ENCODE data around the gene PLCXD1.

PLCXD1 gene

GRCh38 chrX:334971-335757 is 54.0 kb downstream of the PLCXD1 start:
- Histone ChIP-seq H3K27ac (ENCODE audit: low read depth, low read length) (no peak overlapping the region), H3K9me3 (ENCODE audit: low read length) (no peaks in the 10 kb centered on the region), H3K4me1 (ENCODE audit: insufficient read depth, low read length) (peaks cover 9% of the 10 kb centered on the region), H3K27me3 (ENCODE audit: control insufficient read depth in 1 of 2, insufficient read depth in 2 of 2, low read length in 2 of 2) (peaks cover 0 to 20% of the 10 kb centered on the region in 2 donors), H3K9ac (ENCODE audit: low read length) (no peak overlapping the region), H3K36me3 (ENCODE audit: insufficient read depth, low read length) (no peaks in the 10 kb centered on the region), H3K4me3 (ENCODE audit: low read depth in 1 of 2, low read length in 2 of 2) (no peak overlapping the region)

DNA sequence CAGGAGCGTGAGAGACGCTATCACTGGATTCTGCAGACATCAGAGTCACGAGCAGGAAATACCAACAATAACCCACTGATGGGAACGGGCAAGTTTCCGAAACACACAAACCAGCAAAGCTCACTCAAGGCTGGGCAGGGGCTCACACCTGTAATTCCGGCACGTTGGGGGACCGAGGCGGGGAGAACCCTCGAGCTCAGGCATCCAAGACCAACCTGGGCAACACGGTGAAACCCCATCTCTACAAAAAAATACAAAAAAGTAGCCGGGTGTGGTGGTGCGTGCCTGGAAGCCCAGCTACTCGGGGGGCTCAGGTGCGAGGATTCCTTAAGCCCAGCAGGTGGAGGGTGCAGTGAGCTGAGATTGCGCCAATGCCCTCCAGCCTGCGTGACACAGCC is 54.6 kb downstream of the PLCXD1 start:
- Histone ChIP-seq H3K4me3 (ENCODE audit: low read depth in 1 of 2, low read length in 2 of 2) (no peak overlapping the region), H3K9me3 (ENCODE audit: low read length) (no peaks in the 10 kb centered on the region), H3K27me3 (ENCODE audit: control insufficient read depth in 1 of 2, insufficient read depth in 2 of 2, low read length in 2 of 2) (peaks cover 0 to 14% of the 10 kb centered on the region in 2 donors), H3K9ac (ENCODE audit: low read length) (no peak overlapping the region), H3K27ac (ENCODE audit: low read depth, low read length) (no peak overlapping the region), H3K4me1 (ENCODE audit: insufficient read depth, low read length) (peaks cover 9% of the 10 kb centered on the region), H3K36me3 (ENCODE audit: insufficient read depth, low read length) (no peaks in the 10 kb centered on the region)

DNA sequence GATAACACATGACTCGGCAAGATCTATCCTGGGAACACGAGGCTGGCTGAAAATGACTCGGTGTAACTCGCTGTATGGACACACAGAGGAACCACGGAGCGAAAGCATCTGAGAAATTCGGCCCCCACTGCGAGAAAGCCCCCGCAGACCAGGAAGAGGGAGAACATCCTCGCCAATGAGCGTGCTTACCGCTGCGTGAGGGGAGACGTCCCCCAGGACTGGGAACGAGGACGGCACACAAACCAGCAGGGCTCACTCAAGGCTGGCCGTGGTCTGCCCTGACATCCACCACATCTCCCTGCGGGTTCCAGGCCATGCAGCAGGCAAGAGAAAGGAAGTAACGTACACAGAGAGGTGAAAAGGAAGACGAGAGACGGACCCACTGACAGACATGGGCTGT is 55.0 kb downstream of the PLCXD1 start:
- H3K27ac ChIP-seq (ENCODE audit: low read depth, low read length) = no peak overlapping the region
- peaks cover 0 to 9% of the 10 kb centered on the region in 2 donors for H3K27me3 ChIP-seq (ENCODE audit: control insufficient read depth in 1 of 2, insufficient read depth in 2 of 2, low read length in 2 of 2)
- H3K9ac ChIP-seq (ENCODE audit: low read length) = no peak overlapping the region
- no peak overlapping the region for H3K4me3 ChIP-seq (ENCODE audit: low read depth in 1 of 2, low read length in 2 of 2)
- peaks cover 7% of the 10 kb centered on the region for H3K4me1 ChIP-seq (ENCODE audit: insufficient read depth, low read length)
- no peaks in the 10 kb centered on the region for H3K36me3 ChIP-seq (ENCODE audit: insufficient read depth, low read length)
- H3K9me3 ChIP-seq (ENCODE audit: low read length) = no peaks in the 10 kb centered on the region

GRCh38 chrX:337331-337831 is 56.2 kb downstream of the PLCXD1 start:
- Histone ChIP-seq H3K36me3 (ENCODE audit: insufficient read depth, low read length) (no peaks in the 10 kb centered on the region), H3K27ac (ENCODE audit: low read depth, low read length) (no peak overlapping the region), H3K4me3 (ENCODE audit: low read depth in 1 of 2, low read length in 2 of 2) (no peak overlapping the region), H3K4me1 (ENCODE audit: insufficient read depth, low read length) (no peaks in the 10 kb centered on the region), H3K27me3 (ENCODE audit: control insufficient read depth in 1 of 2, insufficient read depth in 2 of 2, low read length in 2 of 2) (no peaks in the 10 kb centered on the region), H3K9me3 (ENCODE audit: low read length) (no peaks in the 10 kb centered on the region), H3K9ac (ENCODE audit: low read length) (no peak overlapping the region)

DNA sequence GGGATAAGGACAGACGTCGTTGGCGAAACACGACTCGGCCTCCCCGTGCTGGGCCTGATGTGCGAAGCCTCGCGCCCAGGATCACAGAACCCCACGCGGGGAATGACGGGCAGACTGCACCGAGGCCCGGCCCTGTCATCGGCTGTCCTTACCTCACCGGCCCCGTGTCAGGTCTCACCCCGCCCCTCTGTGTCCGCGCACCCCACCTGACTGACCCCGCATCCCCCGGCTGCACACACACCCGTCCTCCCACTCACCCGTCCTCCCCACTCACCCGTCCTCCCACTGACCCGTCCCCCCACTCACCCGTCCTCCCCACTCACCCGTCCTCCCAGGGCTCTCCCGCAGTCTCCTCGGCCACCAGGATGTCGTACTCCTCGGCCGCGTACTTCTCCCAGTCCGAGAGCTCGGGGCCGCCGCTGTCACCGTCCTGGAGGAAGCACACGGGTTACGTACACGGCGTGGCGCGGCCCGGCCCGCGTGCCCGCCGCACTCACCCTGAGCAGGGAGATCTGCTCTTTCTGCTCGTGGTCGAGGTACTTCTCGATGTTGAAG is 57.2 kb downstream of the PLCXD1 start:
- Histone ChIP-seq H3K27ac (ENCODE audit: low read depth, low read length) (no peak overlapping the region), H3K9me3 (ENCODE audit: low read length) (no peaks in the 10 kb centered on the region), H3K36me3 (ENCODE audit: insufficient read depth, low read length) (no peaks in the 10 kb centered on the region), H3K4me1 (ENCODE audit: insufficient read depth, low read length) (no peaks in the 10 kb centered on the region), H3K4me3 (ENCODE audit: low read depth in 1 of 2, low read length in 2 of 2) (no peak overlapping the region), H3K9ac (ENCODE audit: low read length) (no peak overlapping the region), H3K27me3 (ENCODE audit: control insufficient read depth in 1 of 2, insufficient read depth in 2 of 2, low read length in 2 of 2) (no peaks in the 10 kb centered on the region)

DNA sequence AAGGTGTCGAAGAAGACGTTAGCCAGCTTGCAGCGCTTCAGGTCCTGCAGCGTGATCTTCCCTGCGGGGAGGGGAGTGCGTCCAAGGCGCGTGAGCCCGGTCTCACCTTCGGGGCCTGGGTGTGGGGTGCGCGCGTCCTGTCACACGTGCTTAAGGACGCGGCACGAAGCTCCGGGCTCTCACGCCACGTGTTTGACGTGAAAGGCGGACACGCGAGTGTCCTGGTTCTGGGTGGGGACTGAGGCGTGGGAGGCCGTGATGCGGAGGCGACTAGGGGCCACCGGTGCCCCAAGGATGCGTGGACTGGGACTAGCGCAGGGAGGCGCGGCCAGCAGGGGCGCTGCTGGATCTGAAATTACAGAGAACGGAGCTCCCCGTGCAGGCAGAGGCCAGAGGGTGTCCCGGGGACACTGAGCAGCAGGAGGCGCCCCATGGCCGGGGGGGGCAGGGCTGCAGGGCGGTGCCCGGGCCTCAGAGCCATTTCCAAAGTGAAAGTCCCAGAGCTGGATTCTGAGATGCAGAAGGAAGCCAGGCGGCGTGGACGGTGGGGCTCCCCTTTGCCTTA is 57.7 kb downstream of the PLCXD1 start:
- no peaks in the 10 kb centered on the region for H3K36me3 ChIP-seq (ENCODE audit: insufficient read depth, low read length)
- no peaks in the 10 kb centered on the region for H3K27me3 ChIP-seq (ENCODE audit: control insufficient read depth in 1 of 2, insufficient read depth in 2 of 2, low read length in 2 of 2)
- no peaks in the 10 kb centered on the region for H3K4me1 ChIP-seq (ENCODE audit: insufficient read depth, low read length)
- H3K4me3 ChIP-seq (ENCODE audit: low read depth in 1 of 2, low read length in 2 of 2) = no peak overlapping the region
- H3K9me3 ChIP-seq (ENCODE audit: low read length) = no peaks in the 10 kb centered on the region
- no peak overlapping the region for H3K9ac ChIP-seq (ENCODE audit: low read length)
- H3K27ac ChIP-seq (ENCODE audit: low read depth, low read length) = no peak overlapping the region

- Histone ChIP-seq H3K36me3 (ENCODE audit: insufficient read depth, low read length) (no peaks in the 10 kb centered on the region), H3K27me3 (ENCODE audit: control insufficient read depth in 1 of 2, insufficient read depth in 2 of 2, low read length in 2 of 2) (no peaks in the 10 kb centered on the region), H3K9ac (ENCODE audit: low read length) (no peak overlapping the region), H3K9me3 (ENCODE audit: low read length) (no peaks in the 10 kb centered on the region), H3K4me1 (ENCODE audit: insufficient read depth, low read length) (no peaks in the 10 kb centered on the region), H3K27ac (ENCODE audit: low read depth, low read length) (no peak overlapping the region), H3K4me3 (ENCODE audit: low read depth in 1 of 2, low read length in 2 of 2) (no peak overlapping the region)
Measured at GRCh38 chrX:340121-340520, 58.9 kb downstream of the PLCXD1 start.

DNA sequence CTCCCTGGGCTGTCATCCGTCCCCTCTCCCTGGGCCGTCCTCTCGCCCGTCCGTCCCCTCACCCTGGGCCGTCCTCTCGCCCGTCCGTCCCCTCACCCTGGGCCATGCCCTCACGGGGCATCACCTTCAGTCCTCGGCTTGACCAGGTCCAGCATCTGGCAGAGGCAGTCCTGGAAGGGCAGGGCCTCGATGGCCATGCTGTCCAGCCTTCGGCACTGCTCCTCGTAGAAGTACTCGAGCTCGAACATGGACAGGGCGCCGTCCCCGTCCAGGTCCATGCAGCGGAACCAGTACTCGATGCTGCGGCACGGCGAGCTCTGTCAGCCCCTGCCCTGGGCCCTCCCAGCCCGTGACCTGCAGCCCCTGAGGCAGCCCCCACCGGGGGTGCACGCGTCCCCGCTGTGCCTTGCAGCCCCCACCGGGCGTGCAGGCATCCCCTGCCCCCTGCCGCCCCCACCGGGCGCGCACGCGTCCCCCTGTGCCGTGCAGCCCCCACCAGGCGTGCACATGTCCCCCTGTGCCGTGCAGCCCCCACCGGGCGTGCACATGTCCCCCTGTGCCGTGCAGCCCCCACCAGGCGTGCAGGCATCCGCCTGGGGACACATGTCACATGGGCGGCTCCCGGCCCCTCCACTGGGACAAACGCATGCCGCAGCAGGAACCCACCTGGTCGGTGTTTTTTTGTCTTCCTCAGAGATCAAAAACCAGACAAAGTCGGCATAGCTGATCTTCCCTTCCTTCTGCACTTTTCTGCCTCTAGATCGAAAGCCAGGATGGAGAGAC is 59.7 kb downstream of the PLCXD1 start:
- no peak overlapping the region for H3K27ac ChIP-seq (ENCODE audit: low read depth, low read length)
- H3K4me3 ChIP-seq (ENCODE audit: low read depth in 1 of 2, low read length in 2 of 2) = no peak overlapping the region
- no peaks in the 10 kb centered on the region for H3K36me3 ChIP-seq (ENCODE audit: insufficient read depth, low read length)
- no peaks in the 10 kb centered on the region for H3K9me3 ChIP-seq (ENCODE audit: low read length)
- H3K4me1 ChIP-seq (ENCODE audit: insufficient read depth, low read length) = no peaks in the 10 kb centered on the region
- no peaks in the 10 kb centered on the region for H3K27me3 ChIP-seq (ENCODE audit: control insufficient read depth in 1 of 2, insufficient read depth in 2 of 2, low read length in 2 of 2)
- H3K9ac ChIP-seq (ENCODE audit: low read length) = no peak overlapping the region

DNA sequence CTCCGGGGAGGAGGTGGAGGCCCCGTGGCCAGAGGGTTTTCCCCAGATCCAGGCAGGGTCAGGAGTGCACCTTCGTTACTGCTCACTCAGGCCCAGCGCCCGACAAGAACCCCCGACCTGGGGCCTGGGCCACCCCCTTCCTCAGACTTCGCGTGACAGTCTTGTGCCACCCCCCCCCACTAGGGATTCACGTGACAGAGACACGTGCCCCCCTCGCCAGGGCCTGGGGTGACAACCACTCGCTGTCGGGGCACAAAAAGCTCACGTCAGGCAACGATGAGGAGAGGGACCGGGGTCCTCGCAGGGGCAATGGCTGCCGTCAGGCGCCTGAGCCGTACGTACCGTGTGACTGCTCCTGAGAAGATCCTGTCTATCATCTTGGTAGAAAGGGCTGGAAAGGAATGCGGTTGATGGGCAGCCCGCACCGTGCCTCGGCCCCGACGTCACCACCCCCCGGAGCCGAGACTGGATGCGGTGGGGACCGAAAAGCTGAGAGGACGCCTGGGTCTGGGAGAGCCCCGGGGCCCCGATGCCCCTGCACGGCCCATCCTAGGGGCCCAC is 60.4 kb downstream of the PLCXD1 start:
- Histone ChIP-seq H3K4me1 (ENCODE audit: insufficient read depth, low read length) (no peaks in the 10 kb centered on the region), H3K27ac (ENCODE audit: low read depth, low read length) (no peak overlapping the region), H3K27me3 (ENCODE audit: control insufficient read depth in 1 of 2, insufficient read depth in 2 of 2, low read length in 2 of 2) (no peaks in the 10 kb centered on the region), H3K9me3 (ENCODE audit: low read length) (no peaks in the 10 kb centered on the region), H3K4me3 (ENCODE audit: low read depth in 1 of 2, low read length in 2 of 2) (no peak overlapping the region), H3K36me3 (ENCODE audit: insufficient read depth, low read length) (no peaks in the 10 kb centered on the region), H3K9ac (ENCODE audit: low read length) (no peak overlapping the region)

DNA sequence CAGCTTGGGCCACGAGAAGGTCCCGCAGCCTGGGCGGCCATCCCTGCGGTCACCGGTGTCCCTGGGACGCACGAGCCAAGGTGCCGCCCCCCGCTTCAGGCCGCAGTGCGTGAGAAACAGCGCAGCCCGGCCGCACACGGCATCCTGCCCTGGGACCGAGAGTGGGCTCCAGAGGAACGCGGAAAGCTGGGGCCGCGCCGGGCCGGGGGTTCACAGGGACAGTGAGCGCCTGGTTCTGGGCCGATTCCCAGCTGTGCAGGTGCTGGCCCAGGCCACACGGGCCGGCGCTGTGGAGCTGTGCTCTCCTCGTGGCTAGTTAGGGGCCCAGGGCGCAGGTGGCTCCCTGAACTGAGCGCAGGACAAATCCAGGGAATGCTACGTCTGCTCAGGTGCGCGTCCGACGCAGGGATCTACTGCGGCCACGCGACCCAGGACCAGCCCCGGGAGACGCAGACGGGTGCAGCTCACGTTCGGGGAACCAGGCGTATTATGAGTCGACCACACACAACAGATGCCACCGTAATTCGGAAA is 63.3 kb downstream of the PLCXD1 start:
- no peaks in the 10 kb centered on the region for H3K27me3 ChIP-seq (ENCODE audit: control insufficient read depth in 1 of 2, insufficient read depth in 2 of 2, low read length in 2 of 2)
- no peak overlapping the region for H3K4me3 ChIP-seq (ENCODE audit: low read depth in 1 of 2, low read length in 2 of 2)
- no peaks in the 10 kb centered on the region for H3K36me3 ChIP-seq (ENCODE audit: insufficient read depth, low read length)
- no peaks in the 10 kb centered on the region for H3K4me1 ChIP-seq (ENCODE audit: insufficient read depth, low read length)
- H3K9me3 ChIP-seq (ENCODE audit: low read length) = no peaks in the 10 kb centered on the region
- no peak overlapping the region for H3K27ac ChIP-seq (ENCODE audit: low read depth, low read length)
- no peak overlapping the region for H3K9ac ChIP-seq (ENCODE audit: low read length)
